PC-3 (cell line): ENCODE results near the gene ADRM1.

Source experiments
- EZH2phosphoT487 ChIP-seq: fragments of 300-600 bp; sonication (generic); IDR thresholded peaks from 2 replicates; pipeline ENCODE4 v1.6.1; 2018; ENCODE audit warnings: mild to moderate bottlenecking, antibody characterized with exemption, low read length, borderline replicate concordance
- TF ChIP-seq, protein P1 (sequence below): fragments of 300-600 bp; sonication (generic); conservative IDR thresholded peaks from 2 replicates; pipeline ENCODE4 v1.5.1; 2017; ENCODE audit warnings: antibody characterized with exemption, low read depth, mild to moderate bottlenecking, low read length

DNA sequence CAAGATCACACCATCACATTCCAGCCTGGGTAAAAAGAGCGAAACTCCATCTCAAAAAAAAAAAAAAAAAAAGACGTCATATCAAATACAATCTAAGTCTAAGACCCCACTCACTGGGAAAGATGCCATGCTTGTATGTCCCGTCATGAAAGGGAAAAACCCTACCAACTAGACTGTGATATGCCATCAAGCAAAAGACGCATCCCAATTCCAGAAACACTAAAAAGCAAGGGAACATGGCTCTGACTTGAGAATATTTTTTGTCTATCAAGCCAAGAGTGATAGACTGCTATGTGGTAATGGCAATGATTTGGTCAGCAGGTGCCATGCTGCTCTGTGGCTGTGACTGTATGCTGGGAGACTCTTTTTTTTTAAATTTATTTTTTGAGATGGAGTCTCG is 41.3 kb downstream of the ADRM1 start:
- TF ChIP-seq, protein P1, sequence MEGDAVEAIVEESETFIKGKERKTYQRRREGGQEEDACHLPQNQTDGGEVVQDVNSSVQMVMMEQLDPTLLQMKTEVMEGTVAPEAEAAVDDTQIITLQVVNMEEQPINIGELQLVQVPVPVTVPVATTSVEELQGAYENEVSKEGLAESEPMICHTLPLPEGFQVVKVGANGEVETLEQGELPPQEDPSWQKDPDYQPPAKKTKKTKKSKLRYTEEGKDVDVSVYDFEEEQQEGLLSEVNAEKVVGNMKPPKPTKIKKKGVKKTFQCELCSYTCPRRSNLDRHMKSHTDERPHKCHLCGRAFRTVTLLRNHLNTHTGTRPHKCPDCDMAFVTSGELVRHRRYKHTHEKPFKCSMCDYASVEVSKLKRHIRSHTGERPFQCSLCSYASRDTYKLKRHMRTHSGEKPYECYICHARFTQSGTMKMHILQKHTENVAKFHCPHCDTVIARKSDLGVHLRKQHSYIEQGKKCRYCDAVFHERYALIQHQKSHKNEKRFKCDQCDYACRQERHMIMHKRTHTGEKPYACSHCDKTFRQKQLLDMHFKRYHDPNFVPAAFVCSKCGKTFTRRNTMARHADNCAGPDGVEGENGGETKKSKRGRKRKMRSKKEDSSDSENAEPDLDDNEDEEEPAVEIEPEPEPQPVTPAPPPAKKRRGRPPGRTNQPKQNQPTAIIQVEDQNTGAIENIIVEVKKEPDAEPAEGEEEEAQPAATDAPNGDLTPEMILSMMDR: no peak
- no peak for TF ChIP-seq EZH2phosphoT487
